ENCODE measurements around the gene SCARB1. TPM values are rescaled to one million over a fixed set of nuclear protein-coding genes. Genes with fewer than 3 reads are reported as not detected.

The SCARB1 gene
- total RNA-seq, 1 donor from 2014 or later = 10.0 TPM

GRCh38 chr12:124774462-124775167, 89.0 kb downstream of the SCARB1 start:
- peak; percentile 34 for DNase-seq (ENCODE audit: low read depth)

DNA sequence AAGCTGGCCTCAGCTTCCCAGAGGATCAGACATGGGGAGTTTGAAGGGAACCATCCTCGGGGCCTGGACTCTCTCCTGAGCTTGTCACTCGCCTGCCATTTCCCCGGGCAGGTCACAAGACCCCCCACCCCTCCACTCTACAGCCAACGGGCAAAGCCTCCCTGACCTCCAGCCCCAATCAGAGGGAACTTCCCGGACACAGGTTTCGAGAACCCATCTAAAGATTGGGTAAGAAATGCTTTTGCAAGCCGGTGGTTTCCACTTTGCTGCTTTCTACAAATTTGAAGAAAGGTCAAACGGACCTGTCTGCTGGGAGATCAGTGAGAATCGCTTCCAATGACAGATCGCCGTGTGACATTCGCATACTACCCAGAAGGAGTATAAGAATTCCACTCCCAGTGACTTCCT, 89.6 kb downstream of the SCARB1 start:
- peak; percentile 50 for DNase-seq (ENCODE audit: low read depth)

- no peak for DNase-seq (ENCODE audit: low read depth)
Observed at GRCh38 chr12:124772289-124773170, 91.1 kb downstream of the SCARB1 start.

DNA sequence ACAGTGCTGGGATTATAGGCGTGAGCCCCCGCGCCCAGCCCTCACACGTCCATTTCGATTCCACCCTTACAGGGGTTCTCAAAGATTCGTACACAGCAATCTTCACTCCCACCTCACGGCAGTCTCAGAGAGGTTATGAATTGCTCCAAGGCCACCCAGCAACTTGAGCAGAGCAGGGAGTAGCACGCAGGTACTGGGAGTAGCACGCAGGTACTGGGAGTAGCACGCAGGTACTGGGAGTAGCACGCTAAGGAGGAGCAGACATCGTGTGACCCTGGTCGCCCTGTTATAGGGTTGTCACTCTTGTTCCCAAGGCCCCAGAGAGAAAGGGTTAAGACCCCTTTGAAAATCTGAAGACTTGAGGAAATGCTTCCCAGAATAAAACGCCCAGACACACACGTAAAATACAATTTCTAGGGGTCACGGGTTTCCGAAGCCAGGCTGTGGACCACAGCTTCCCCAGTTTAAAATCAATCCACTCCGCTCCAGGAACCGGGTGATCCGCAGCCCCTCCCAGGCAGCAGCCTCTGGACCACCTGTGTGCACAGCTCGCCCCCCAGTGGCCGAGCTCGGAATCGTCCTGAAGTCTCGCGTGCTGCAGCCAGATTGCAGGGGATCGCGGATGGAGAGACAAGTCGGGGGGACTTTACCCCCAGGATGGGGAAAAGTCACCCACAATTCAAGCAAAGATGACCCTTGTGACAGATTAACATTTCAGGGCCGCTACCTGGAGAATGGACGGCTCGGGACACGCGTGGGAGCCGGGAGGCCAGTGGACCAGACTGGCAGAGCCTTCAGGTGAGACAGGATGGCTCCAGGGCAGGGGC, 92.0 kb downstream of the SCARB1 start:
- no peak for DNase-seq (ENCODE audit: low read depth)

DNA sequence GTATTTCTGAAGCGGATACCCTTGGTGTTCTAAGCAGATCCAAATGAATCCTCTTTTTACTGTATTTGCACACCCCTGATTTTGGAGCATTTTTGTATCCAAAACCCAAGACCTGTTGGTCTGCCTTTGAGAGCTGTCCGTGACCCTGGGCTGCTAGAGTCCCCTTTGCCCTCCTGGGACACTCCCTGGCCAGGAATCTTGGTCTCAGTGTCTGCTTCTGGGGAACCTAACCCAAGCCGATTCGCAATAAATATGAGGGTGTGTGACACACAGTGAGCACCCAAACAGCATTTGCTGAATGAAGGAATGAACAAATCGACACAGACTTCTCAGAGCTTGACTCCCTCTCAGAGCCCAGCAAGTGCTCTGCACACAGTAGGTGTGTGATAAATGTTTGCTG, 92.9 kb downstream of the SCARB1 start:
- DNase-seq (ENCODE audit: low read depth) = no peak

DNA sequence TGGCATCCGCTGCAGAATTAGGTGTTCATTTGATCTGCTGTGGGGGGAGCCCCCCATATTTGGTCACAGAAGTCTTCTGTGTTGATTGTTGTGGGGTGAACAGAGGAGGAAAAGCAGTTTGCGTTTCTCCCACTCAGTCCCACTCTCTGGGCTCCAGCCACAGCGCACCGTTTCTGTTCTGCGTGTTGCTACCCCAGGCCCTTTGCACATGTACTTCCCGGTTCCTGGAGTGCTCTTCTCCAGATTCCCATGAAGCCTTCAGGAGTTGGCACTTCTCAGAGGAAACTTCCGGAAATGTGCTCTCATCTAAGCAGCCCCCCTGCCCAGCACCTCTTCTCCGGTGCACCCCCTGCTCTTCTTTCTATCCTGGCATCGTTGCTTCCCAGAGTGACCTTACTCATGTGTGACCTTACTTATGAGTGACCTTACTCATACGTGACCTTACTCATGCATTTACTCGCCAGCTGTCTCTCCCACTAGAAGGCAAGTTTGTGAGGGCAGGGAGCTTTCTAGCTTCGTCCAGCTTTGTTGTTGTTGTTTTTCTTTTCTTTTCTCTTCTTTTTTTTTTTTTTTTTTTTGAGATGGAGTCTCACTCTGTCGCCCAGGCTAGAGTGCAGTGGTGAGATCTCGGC, 93.7 kb downstream of the SCARB1 start:
- DNase-seq (ENCODE audit: low read depth) = no peak

DNA sequence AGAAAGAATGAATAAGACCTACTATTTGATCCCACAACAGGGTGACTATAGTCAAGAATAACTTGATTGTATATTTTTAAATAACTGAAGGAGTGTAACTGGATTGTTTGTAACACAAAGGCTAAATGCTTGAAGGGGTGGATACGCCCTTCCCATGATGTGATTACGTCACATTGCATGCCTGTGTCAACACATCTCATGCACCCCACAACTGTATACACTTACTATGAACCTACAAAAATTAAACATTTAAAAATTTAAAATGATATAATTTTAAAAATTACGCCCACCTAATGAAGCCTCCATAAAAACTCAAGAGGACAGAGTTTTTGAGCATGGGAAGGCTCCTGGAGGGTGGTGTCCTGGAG, 94.5 kb downstream of the SCARB1 start:
- no peak for DNase-seq (ENCODE audit: low read depth)

GRCh38 chr12:124768452-124769162, 95.1 kb downstream of the SCARB1 start:
- no peak for DNase-seq (ENCODE audit: low read depth)

GRCh38 chr12:124767066-124767821, 96.4 kb downstream of the SCARB1 start:
- DNase-seq (ENCODE audit: low read depth) = peak; percentile 81

DNA sequence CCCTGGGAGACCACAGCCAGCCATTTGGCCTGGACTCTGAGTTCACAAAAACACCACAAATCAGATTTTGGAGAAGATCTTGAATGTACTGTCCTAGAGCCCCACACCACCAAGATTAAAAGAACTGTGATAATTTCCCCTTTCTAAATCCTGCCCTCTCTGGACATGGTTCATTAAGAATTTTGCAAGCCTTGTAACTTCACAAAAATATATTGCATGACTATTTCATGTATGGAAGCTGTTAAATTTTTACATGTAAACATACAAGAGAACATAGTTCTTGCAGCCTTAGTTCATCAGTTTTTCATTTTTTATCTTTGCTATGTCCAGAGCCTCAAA, 97.0 kb downstream of the SCARB1 start:
- DNase-seq (ENCODE audit: low read depth) = no peak

GRCh38 chr12:124765581-124766489, 97.8 kb downstream of the SCARB1 start:
- DNase-seq (ENCODE audit: low read depth) = no peak

GRCh38 chr12:124764870-124765580, 98.6 kb downstream of the SCARB1 start:
- peak; percentile 98 for DNase-seq (ENCODE audit: low read depth)

DNA sequence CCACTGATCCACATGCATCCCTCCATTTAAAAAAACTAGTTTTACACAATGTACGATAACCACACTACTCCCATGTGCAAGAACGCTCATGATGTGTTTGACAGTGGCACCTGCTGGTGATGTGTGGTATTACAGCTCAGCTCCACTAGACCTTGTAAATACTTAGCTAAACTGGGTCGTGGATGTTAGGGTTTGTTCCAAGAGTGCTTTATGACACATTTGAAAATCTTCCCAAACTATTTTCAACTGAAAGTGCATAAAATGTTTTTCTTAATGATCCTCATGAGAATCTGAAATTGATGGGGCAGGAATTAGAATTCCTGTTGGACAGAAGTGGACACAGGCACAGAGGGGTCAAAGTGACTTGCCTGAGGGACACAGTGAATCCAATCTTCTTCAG, 99.2 kb downstream of the SCARB1 start:
- DNase-seq (ENCODE audit: low read depth) = peak; percentile 66

- DNase-seq (ENCODE audit: low read depth) = no peak
Observed at GRCh38 chr12:124763594-124763979, 100.1 kb downstream of the SCARB1 start.

- DNase-seq (ENCODE audit: low read depth) = no peak
Observed at GRCh38 chr12:124762791-124763593, 100.7 kb downstream of the SCARB1 start.

GRCh38 chr12:124762384-124762783, 101.3 kb downstream of the SCARB1 start:
- no peak for DNase-seq (ENCODE audit: low read depth)

DNA sequence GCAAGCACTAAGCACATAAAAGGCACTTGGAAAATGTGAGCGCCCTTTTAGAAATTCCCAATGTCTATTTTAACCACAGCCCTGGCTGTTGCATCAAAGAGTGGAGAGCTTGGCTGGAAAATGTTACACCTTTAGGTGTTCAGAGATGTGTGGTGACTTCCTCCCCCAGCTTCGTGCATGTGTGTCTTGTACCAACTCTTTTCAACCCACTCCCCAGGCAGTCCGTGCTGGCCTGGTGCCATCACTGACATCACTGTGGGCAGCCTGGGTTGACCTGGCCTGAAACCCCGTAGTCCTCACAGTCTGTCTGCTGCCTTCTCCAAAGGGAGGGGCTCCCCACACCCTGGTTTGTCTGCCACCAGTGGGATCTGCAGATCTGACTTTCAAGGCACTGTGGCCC, 101.8 kb downstream of the SCARB1 start:
- peak; percentile 67 for DNase-seq (ENCODE audit: low read depth)

DNA sequence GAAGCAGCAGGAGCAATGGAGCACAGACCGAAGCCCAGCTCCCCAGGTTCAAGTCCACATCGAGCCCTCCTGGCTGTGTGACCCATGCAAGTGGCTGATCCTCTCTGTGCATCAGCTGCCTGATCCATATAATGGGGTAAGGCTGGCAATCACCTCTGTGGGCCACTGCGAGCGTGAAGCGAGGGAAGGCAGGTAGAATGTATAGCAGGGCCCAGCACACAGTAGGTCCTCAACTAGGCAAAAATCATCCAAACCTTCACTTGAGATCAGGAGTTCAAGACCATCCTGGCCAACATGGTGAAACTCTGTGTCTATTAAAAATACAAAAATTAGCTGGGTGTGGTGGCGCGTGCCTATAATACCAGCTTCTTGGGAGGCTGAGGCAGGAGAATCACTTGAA, 102.6 kb downstream of the SCARB1 start:
- DNase-seq (ENCODE audit: low read depth) = no peak

Data from renal cortical epithelial cell (primary cell).